Measurements from ENCODE around the gene ACTN1.

The ACTN1 gene

DNA sequence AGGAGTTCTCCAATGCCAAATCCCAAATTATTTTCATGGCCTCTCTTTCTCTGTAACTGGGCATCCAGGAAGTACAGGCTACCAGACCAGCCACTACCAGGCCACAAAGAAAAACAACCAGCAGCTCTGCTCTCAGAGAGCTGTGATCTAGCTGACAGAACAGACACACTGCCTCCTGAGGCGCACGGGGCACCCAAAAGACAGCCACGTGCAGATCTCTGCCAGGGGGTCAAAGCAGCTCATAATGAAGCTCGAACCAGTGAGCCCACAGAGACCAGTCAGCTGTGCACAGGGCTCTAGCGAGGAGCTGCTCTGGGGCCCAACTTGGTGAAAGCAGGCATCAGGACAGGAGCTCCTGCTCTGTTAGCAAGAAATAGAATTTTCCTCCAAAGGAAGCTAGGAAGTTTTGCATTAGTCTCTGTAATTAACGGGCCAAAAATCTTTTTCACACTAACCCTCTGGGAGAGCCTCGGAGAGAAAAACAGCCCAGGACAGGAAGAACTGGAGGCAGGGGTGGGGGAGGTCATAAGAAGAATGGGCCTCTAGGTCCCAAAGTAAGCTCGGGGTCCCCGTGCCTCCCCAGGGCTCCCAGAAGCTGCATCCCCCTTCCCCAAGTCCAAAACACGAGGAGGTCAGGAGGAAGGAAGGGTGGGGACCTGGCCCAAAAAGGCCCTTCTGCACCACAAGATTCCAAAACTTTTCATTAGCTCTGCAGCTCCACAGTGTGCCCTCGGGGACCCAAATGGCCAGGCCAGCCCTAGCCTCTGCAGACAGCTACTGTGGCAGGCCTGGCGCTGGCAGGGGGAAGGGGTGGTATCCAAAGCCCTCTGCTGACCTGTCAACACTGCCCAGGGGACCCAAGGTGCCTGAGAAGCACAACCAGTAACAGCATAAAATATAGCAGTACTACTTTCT lies 30.2 kb downstream of the ACTN1 start:
- no peak for DNase-seq

DNA sequence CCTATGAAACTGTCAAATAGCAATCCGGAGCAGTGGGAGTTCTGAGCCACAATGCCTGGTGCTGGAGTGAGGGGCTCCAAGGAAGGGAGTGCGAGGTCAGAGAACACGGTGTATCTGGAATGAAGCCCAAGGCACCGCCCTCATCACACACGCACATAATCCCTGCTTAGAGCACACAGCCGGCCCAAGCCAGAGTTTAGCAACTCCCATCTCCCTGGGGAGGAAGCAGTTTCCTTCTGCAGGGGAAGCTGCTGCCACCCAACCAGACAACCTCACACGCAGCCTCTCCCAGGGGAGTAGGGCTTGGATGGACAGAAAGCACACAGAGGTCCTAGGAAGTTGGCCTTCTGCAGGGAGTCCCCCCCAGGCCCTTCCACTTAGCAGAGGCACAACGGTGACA lies 31.3 kb downstream of the ACTN1 start:
- no peak for DNase-seq

DNA sequence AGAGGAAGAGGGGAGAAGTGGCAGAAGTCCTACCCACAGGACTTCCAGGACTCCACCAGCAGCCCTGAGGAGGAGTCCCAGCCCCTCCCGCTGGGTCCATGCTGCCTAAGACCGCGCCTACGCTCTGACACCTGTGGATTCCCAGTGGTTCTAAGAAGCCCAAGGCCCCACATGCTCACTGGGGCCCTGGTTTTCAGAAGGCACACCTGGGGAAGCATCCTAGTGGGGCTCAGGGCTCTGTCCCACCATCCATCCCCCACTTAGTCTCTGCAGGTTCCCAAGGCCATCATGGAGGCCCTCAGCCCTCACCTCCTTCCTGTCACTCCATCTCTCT lies 32.6 kb downstream of the ACTN1 start:
- no peak for DNase-seq

DNA sequence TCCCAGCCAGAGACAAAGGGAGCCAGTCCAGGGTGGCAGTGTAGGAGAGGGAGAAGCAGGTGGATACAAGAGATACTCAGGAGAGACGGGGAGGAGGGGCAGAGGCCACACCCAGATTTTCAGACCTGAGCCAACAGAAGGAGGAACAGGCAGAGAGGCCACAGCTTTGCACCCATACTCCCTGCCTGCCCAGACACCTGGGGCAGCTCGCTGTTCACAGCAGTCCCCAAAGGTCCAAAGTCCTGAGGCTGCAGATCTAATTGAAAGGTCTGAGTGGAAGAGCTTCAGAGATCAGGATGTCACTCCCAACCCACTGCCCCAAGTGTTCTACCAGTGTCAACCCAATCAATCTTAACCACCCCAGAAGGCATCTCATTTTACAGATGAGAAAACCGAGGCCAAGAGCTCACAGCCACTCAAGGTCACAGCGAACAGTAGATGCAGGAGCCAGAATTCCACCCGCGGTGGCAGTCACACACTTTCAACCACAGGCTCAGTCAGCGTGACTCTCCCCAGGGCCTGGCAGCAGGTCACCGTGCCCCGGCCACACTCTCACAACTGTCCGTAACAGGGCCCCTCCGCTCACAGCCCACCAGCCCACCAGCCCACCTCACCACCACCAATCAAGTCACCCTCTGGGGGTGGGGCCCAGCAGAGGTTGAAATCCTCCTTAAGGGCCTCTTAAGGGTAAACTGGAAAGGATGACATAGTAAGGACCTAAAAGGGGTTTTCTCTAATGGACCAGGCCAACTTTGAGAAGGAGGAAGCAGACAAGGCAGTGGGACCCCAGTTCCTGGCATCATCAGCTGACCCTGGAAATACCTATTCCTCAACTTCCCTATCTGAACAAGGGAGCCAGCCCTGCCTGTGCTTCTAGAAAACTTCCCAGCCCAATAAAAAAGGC lies 33.3 kb downstream of the ACTN1 start:
- peak in 1 of 3 experiments; percentile 46 for DNase-seq

DNA sequence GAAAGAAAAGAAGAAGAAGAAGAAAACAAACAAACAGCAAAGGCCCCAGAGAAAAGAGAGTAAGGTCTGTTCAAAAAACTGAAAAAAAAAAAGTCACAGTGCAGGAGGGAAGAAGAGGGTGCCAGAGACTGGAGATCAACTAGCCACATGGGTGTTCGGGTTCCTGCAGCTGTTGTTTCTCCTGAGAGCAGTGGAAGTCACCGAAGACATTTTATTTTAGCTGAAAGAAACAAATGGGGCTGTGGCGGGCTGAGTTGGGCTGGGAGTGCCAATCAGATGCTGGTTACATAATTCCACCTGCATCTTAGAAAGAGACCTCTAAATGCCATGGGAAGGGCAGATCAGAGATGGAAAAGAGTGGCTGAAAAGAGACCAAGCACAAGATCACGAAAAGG lies 33.9 kb downstream of the ACTN1 start:
- no peak for DNase-seq

DNA sequence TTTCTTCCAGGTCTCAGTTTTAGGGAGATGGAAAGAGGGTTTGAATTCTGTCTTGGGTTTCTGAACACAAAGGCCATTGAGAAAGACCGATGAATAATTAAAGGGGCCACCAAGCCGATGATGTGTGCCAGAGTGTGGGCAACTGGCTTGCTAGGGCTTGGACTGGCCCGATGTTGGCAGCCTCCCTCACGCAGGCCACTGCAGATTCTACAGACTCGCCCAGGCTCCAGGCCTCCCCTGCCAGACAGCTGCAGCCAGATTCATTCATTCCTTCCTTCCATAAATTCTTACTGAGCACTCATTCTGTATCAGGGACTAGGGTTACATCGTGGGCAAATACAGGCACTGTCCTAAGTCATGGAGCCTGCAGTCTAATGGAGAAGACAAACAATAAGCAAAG lies 34.9 kb downstream of the ACTN1 start:
- no peak for DNase-seq

DNA sequence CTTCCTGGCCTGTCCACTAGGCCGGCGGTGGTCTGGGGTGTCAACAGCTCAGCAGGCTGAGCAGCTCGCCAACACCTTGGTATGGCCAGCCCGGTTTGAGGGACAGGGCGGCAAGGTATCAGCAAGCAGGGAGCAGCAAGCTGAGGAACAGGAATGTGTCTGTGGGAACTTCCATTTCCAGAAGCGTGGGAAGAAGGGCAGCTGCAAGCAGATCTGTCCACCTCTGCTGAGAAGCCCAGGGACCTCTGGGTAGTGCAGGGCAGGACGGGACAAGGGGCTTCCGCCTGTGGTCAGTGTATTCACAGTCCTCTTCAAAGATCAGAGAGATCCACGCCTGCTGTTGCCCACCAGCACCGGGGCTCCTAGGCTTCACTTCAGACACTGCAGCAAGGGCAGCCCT lies 36.0 kb downstream of the ACTN1 start:
- no peak for DNase-seq

DNA sequence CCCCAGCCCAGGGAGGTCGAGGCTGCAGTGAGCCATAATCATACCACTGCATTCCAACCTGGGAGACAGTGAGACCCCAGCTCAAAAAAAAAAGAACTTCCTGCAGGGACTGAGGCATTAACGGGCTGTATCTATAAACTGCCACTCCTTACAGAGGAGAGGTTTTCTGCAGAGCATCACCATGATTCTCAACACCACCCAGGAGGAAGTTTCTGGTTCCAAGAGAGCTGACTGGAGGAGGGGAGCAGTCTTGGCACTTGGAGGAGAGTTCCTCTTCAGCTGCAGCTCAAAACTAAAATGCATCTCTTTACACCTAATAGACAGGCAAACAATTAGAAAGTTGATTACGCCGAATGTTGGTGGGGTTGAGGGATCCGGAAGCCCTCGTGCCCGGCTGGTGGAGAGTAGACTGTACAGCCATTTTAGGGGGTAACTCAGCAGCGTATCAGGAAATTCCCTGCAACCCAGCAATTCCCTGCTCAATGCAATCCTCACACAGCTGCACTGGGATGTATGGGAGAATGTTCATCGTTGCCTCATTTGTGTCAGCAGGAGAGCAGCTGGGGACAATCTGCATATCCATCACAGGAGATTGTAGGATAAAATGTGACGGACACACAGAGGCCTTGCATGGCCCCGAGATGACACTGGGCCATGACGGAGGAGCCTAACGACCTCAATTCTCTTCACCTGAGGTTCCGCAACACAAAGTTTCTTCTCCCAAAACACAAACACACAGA lies 36.6 kb downstream of the ACTN1 start:
- no peak for DNase-seq

DNA sequence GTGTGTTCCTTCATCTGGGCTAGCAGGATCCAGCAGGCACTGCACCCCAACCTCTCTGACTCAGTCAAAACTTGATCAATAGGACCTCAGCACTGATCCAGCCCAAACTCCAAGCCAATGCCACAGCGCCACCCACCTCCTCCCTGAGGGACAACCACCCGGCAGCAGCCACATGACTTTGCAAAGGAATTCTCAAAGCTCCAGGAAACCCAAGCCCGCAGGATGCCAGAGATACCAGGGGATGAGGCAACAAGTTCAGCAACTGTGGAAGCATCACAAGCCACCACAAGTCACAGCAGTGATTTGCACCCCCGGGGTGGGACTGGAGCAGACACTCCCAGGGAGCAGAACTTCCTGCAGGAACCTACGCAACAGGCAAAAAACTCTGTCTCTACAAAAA lies 37.3 kb downstream of the ACTN1 start:
- DNase-seq: no peak

DNA sequence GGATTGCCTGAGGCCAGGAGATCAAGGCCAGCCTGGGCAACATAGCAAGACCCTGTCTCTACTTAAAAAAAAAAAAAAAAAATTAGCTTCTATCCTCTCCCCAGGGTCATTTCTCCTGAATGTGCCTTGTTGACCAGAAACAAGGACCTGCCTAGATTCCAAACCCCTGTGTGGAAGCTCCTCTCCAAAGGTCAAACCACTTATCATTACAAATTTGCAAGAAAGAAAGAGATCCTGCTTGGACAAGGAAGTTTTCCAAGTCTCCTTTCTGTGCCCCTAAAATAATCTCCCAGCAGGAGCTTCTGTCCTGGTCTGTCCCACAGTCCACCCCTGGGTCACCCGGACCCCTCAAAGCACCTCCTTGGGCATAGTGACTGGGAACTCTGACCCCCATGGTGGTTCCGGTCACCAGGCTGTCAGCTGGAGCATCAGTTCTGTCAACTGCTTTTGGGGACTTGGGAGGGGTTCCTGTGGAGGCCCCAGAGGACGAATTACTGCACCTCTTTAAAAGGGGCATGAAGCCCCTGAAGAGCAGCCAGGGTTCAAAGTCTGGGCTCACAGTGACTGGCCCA lies 38.4 kb downstream of the ACTN1 start:
- no peak for DNase-seq

DNA sequence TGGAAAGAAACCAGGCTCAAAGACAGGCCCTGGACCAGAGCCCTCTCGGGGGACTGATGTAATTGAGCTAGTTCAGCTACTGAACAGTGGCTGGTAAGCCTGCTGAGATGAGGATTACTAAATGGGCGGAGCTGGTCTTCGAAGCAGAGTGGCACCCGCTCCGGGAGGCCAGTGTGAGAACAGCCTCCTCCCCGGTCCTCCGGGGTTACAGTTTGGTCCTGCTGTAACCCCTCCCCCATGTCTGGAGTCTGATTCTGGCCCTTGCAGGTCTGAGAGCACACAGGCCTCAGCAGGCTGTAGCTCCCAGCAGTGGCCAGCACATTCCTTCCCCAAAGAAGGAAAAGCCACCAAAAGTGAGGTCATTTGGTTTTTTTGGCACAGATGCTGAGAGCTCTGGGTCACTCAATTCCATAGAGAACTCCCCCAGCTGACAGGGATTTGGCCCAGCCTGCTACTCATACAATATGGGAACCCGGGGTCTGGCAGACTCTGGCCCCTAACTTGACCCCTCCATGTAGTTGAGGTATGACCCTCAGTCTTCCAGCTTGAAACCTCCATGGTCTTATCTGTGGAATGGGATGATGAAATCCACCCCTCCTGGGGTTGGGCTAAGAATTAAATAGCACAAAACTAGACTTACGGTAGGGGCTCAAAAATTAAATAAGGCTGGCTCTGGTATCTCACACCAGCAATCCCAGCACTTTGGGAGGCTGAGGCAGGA lies 39.0 kb downstream of the ACTN1 start:
- DNase-seq: no peak

DNA sequence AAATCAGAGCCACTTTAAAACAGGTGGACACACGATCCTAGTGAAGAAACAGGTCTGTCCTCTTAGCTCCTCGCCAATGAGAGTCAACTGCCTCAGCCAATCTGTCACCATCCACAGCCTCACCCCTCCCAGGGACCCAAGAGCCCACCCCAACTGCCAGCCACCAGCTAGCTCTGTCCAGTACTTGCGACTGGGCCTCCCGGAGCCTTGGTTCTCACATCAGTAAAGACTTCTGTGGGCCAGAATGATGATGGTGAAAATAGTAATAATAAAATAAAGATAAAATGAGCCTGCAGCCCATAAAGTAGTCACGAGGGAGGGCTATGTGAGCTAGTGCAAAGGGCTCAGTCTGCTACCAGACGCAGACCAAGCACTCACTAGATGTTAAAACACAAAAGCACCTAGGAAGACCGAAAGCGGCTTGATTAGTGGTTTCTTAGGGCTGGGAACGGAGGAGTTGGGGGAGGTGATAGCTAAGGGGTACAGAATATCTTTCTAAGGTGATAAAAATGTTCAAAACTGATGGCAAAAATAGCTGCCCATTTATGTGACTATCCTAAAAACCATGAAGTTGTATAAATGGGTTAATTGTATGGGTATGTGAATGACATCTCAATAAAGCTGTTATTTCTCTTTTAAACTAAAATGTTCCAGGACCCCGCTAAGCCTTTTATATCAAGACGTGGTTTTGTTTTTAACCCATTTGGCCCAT lies 39.8 kb downstream of the ACTN1 start:
- DNase-seq: no peak

DNA sequence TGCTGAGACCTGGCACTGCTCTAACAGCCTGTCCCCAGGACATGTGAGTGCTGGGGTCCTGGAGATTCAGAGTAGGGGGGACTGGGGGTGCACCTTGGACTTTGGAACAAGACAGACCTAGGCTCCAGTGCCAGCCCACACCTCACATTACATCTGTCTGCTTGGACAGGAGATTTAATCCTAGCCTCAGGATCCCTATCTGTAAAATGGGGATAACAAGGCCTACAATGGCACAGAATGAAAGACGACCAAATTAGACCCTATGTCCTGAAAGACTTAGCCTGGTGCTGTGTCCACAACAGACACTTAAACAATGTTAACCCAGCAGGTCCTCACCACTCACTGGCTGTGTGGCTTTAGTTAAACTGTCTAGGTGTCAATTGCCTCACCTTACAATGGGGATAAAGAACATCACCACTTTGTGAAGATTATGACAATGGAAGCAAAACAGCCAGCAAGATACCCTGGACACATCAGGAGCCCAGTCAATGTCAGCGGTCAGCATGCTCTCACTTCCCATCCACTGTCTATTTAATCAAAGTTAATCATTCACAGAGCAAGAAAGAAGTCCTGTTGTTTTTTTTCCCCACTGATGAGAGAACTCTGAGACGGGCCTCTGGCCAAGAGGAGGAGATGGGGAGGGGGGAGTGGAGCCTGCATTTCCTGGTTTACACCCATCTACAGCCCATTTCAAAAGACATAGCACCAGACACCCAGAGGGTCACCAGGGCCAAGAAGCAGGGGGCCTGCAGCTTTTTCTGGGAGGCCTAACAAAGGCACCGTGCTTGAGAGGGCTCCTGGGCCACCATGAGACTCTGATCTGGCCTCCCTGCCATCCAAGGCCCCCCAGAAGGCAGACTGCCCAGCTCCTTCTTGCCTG lies 40.6 kb downstream of the ACTN1 start:
- no peak for DNase-seq

DNA sequence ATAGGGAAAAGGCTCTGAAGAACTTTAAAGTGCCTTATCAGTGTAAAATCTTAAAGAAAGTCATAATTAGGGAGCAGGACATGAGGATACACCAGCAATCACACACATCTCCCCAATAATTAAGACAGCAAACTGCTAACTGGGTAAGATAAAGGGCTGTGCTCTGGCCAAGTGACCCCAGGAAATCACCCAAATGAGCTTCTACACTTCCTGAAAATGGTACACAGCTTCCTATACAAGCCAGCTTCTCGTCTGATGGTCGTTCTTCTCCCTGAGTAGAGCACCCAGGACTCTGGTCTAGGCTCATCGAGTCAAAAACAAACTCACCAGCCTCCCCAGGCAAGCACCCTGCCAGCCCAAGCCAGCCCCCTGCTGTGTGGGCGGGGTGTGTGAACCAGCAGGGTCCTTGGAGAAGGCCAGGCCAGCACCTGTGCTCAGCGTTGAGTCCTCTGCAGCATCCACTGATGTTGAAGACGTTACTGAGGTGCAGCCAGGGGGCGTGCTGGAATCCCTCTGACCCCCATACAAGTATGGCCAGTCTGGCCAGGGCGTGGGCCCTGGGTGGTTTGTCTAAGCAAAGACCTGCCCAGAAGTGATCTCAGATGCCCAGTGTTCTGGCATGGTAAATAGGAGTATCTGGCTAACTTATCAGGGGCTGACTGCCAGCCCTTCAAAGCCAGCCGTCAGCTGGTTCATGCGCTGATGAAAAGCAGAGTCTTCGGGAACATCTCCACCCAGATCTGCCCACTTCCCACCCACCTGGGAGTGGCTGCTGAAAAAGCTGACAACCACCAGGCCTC lies 41.4 kb downstream of the ACTN1 start:
- DNase-seq: peak in 2 of 3 experiments; percentile 6 to 7

DNA sequence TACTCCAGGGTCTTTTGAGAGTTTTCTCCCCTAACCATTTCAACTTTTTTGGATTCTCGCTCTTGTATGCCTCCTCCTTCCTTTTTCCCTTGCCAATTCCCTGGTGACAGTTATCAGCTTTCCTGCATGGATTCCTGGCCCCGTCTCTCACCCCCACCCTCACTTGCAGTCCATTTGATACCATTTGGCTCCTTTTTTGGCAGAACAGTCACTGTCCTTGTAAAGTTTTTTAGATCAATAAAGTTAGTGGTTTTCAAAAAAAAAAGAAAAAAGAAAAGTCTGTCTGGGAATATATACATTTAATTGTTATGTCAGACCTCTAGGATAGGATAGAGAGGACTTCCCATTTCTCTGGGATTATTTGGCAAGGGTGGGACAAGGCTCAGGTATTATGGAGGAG lies 42.1 kb downstream of the ACTN1 start:
- DNase-seq: no peak

DNA sequence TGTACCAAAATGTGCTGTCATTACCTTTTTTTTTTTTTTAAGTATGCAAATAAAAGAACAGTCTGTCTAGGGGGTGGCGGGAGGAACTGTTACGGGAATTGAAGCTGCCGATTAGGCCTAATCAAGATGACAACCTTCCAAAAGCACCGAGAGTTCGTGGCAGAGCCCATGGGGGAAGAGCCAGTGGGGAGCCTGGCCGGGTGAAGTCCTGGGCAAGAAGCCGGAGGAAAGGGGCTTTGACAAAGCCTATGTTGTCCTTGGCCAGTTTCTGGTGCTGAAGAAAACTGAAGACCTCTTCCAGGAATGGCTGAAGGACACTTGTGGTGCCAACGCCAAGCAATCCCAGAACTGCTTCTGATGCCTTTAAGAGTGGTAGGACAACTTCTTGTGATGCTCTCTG lies 42.6 kb downstream of the ACTN1 start:
- no peak for DNase-seq

DNA sequence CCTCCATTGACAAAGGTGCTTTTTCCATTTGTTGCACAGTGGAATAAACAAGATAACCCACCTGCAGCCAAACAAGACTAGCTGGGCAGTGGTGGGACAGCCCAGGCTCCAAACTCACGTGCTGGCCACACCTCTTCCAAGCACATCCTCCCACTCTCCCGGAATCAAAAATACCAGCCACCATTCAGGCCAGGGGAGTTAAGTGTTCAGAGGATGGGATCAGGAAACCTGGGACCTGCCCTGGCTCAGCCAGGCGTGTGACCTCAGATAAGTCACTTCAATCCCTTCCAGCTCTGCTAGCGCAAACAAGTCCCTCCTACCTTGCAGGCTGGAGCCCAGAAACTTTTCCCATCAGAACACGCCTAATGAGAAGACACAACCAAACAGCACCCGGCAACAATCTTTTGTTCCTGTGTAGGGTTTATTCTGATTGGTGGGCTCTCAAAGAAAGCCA lies 43.3 kb downstream of the ACTN1 start:
- no peak for DNase-seq

DNA sequence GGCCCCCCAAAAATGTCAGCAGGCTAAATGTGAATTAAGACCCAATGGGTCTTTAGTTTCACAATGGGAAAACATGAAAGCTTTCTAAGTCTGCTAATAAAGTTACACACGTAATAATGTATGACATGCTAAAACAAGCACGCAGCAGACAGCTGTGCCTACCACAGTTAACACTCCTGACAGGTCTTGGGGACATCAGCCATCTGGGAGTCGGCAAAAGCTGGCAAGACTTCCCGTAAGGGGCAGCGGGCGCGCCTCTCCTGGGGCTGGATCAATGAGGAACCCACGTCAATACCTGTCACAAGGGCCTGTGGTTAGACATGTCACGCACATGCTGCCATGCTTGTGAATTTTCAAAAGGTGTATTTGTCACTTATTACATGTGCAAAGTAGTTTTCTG lies 45.0 kb downstream of the ACTN1 start:
- DNase-seq: no peak

DNA sequence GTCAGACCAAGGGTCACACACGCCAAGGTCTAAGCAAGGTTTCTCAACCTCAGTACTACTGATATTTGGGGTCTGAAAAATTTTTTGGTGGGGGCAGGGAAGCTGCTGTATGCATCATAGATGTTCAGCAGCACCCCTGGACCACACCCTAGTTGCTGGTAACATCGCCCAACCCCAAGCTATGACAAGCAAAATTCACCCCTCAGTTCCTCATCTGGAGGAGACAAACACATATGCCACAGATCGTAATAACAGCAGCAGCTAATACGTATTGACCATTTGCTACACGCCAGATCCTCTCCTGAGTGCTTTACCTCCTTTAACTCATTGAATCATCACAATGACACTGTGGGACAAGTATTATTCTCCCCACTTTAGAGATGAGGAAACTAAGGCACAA lies 46.4 kb downstream of the ACTN1 start:
- no peak for DNase-seq

DNA sequence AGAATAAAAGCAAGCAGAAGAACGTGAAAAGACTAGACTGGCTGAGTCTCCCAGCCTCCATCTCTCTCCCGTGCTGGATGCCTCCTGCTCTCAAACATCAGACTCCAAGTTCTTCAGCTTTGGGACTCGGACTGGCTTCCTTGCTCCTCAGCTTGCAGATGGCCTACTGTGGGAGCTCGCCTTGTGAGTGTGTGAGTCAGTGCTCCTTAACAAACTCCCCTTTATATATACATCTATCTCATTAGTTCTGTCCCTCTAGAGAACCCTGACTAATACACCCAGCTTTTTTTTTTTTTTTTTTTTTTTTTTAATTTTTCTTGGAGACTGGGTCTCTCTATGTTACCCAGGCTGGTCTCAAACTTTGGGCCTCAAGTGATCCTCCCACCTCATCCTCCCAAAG lies 46.9 kb downstream of the ACTN1 start:
- no peak for DNase-seq
